ENCODE measurements around the gene MLLT10.

- TF ChIP-seq POLR2A (IDR thresholded peaks at IDR 0.05) (peak in 1 of 2 donors; percentile 62), CTCF (IDR thresholded peaks at IDR 0.05) (no peak)
Measured at GRCh38 chr10:21518149-21518640, 15.8 kb upstream of the MLLT10 start.

Data from adrenal gland (tissue), 5 donors.